Stimulated activated CD8-positive, alpha-beta memory T cell treated with anti-CD3 and anti-CD28 coated beads, Interleukin-7, amount 100 ng/mL, for 48 hours (primary cell): Measurements from ENCODE around the gene SH3BP4.

Experiments
- DNase-seq, 2 donors: peaks; one replicate each; pipeline ENCODE4 v3.0.0-alpha.2; 2020; ENCODE audit warnings: low read depth in 1 of 2; ENCODE audit errors: extremely low read depth in 1 of 2

SH3BP4 gene

GRCh38 chr2:235080101-235080500, 128.3 kb downstream of the SH3BP4 start:
- no peak for DNase-seq

GRCh38 chr2:235082578-235083338, 130.9 kb downstream of the SH3BP4 start:
- no peak for DNase-seq

- no peak for DNase-seq
Observed at GRCh38 chr2:235083822-235084221, 132.0 kb downstream of the SH3BP4 start.

GRCh38 chr2:235084424-235084823, 132.6 kb downstream of the SH3BP4 start:
- no peak for DNase-seq

- DNase-seq, result no peak
Observed at GRCh38 chr2:235085476-235085875, 133.7 kb downstream of the SH3BP4 start.

- DNase-seq, result no peak
Observed at GRCh38 chr2:235086481-235087184, 134.8 kb downstream of the SH3BP4 start.

- no peak for DNase-seq
Observed at GRCh38 chr2:235087832-235088495, 136.1 kb downstream of the SH3BP4 start.

GRCh38 chr2:235088496-235088921, 136.7 kb downstream of the SH3BP4 start:
- no peak for DNase-seq

- DNase-seq, result no peak
Observed at GRCh38 chr2:235091421-235091820, 139.6 kb downstream of the SH3BP4 start.

- DNase-seq, result no peak
Observed at GRCh38 chr2:235091983-235092382, 140.2 kb downstream of the SH3BP4 start.

GRCh38 chr2:235092433-235093223, 140.8 kb downstream of the SH3BP4 start:
- no peak for DNase-seq

GRCh38 chr2:235094457-235094856, 142.6 kb downstream of the SH3BP4 start:
- DNase-seq, result no peak

- DNase-seq, result no peak
Observed at GRCh38 chr2:235095569-235095968, 143.8 kb downstream of the SH3BP4 start.

GRCh38 chr2:235096447-235096846, 144.6 kb downstream of the SH3BP4 start:
- DNase-seq, result no peak

GRCh38 chr2:235097196-235097595, 145.4 kb downstream of the SH3BP4 start:
- DNase-seq, result no peak

- no peak for DNase-seq
Observed at GRCh38 chr2:235098269-235098668, 146.5 kb downstream of the SH3BP4 start.

GRCh38 chr2:235098736-235099494, 147.1 kb downstream of the SH3BP4 start:
- no peak for DNase-seq

GRCh38 chr2:235102896-235103295, 151.1 kb downstream of the SH3BP4 start:
- DNase-seq, result no peak
